GM12874 (cell line): ENCODE results near the gene TAS2R41.

Experiments used
- TF ChIP-seq, protein P1 (sequence below): IDR thresholded peaks from 2 replicates; pipeline ENCODE4 v1.5.1; 2011; ENCODE audit warnings: low read depth, mild to moderate bottlenecking, control low read depth, low read length, moderate library complexity; ENCODE audit not compliant: insufficient read depth

Gene TAS2R41

DNA sequence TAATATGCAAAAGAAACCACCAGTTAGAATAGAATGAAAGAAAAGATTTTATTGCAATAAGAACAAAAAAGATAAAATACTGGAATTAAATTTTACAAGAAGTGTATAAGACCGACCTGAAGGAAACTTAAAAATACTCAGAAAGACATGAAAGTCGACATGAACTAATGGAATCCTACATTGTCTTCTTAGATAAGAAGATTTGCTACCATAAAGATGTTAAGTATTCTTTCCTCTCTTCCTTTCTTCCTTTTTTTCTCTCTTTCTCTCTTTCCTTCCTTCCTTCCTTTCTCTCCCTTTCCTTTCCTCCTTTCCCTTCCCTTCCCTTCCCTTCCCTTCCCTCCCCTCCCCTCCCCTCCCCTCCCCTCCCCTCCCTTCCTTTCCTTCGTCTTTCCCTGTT, 27.9 kb upstream of the TAS2R41 start:
- TF ChIP-seq, protein P1, sequence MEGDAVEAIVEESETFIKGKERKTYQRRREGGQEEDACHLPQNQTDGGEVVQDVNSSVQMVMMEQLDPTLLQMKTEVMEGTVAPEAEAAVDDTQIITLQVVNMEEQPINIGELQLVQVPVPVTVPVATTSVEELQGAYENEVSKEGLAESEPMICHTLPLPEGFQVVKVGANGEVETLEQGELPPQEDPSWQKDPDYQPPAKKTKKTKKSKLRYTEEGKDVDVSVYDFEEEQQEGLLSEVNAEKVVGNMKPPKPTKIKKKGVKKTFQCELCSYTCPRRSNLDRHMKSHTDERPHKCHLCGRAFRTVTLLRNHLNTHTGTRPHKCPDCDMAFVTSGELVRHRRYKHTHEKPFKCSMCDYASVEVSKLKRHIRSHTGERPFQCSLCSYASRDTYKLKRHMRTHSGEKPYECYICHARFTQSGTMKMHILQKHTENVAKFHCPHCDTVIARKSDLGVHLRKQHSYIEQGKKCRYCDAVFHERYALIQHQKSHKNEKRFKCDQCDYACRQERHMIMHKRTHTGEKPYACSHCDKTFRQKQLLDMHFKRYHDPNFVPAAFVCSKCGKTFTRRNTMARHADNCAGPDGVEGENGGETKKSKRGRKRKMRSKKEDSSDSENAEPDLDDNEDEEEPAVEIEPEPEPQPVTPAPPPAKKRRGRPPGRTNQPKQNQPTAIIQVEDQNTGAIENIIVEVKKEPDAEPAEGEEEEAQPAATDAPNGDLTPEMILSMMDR, result no peak

- TF ChIP-seq, protein P1, result no peak
Observed at GRCh38 chr7:143451122-143451521, 26.6 kb upstream of the TAS2R41 start.

- TF ChIP-seq, protein P1, result no peak
Observed at GRCh38 chr7:143451746-143452145, 25.9 kb upstream of the TAS2R41 start.

DNA sequence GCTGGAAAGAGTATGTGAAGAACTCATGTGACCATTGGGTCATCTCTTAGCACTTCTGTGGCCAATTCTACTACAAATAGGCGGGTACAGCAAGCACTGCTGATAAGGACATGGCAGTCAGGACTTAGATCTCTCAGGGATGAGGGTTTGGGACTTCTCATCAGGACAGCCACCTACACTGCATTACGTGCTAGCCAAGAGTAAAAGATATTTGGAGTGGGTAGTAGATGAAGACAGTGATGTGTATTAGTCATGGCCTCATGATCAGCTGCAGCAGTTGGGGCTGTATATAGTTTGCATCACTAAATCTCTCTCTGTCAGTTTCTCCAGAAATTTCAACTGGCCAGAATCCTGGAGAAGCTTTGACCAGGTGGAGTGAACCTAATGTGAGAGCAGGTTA, 25.2 kb upstream of the TAS2R41 start:
- TF ChIP-seq, protein P1, result no peak

GRCh38 chr7:143454091-143454680, 23.5 kb upstream of the TAS2R41 start:
- TF ChIP-seq, protein P1, result no peak

DNA sequence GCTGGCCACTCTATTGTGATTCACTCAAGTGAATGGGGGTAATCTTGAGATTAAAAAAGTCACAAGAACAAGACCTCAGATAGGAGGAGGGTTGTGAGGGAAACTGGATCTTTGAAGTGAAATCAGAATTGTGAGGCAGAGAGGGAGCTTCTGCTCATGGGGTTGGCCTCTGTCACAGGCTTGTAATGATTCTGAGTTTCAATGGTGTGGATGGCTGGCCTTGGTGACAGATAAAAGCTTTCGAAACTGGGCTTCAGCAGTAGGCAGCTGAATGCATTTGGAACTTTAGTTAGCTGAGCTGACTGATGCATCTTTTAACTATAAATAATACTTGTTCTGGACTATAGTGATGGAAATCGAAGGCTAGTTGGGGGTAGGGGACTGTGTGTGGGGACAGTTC, 22.2 kb upstream of the TAS2R41 start:
- TF ChIP-seq, protein P1, result no peak

- TF ChIP-seq, protein P1, result no peak
Observed at GRCh38 chr7:143455942-143456341, 21.7 kb upstream of the TAS2R41 start.
